HG03097 (cell line): ENCODE data around the gene RAD51AP2.
"Not testable (repeated sequence)": the region's sequence is repeated elsewhere in the genome, so short reads cannot be mapped to it uniquely, and the experiment has no call there.

Experiments
- ATAC-seq: cut with Tn5 transposase; IDR thresholded peaks from one replicate; pipeline ENCODE4 v1.9.1; 2021; ENCODE audit not compliant: unreplicated experiment, low FRiP score

The RAD51AP2 gene

GRCh38 chr2:17538022-17538843, 20.0 kb upstream of the RAD51AP2 start:
- ATAC-seq, result no peak

- ATAC-seq, result no peak
Observed at GRCh38 chr2:17536416-17536815, 18.2 kb upstream of the RAD51AP2 start.

- no peak for ATAC-seq
Observed at GRCh38 chr2:17533546-17533945, 15.3 kb upstream of the RAD51AP2 start.

- ATAC-seq, result no peak
Observed at GRCh38 chr2:17529771-17530170, 11.5 kb upstream of the RAD51AP2 start.

GRCh38 chr2:17522303-17522702, 4.1 kb upstream of the RAD51AP2 start:
- ATAC-seq, result no peak

GRCh38 chr2:17521621-17522020, 3.4 kb upstream of the RAD51AP2 start:
- ATAC-seq, result no peak

GRCh38 chr2:17520761-17521160, 2.5 kb upstream of the RAD51AP2 start:
- ATAC-seq, result no peak

GRCh38 chr2:17519486-17519885, 1.2 kb upstream of the RAD51AP2 start:
- no peak for ATAC-seq

GRCh38 chr2:17517481-17518211, 594 bp downstream of the RAD51AP2 start:
- no peak for ATAC-seq

GRCh38 chr2:17515652-17516051, 2.6 kb downstream of the RAD51AP2 start:
- peak; percentile 35 for ATAC-seq

GRCh38 chr2:17506736-17507616, 11.3 kb downstream of the RAD51AP2 start:
- no peak for ATAC-seq

- no peak for ATAC-seq
Observed at GRCh38 chr2:17497718-17498117, 20.5 kb downstream of the RAD51AP2 start.

GRCh38 chr2:17495590-17495989, 22.6 kb downstream of the RAD51AP2 start:
- ATAC-seq, result no peak

GRCh38 chr2:17490165-17490564, 28.1 kb downstream of the RAD51AP2 start:
- ATAC-seq, result not testable (repeated sequence)

- not testable (repeated sequence) for ATAC-seq
Observed at GRCh38 chr2:17488610-17489009, 29.6 kb downstream of the RAD51AP2 start.

GRCh38 chr2:17483496-17483895, 34.7 kb downstream of the RAD51AP2 start:
- no peak for ATAC-seq

GRCh38 chr2:17482651-17483050, 35.6 kb downstream of the RAD51AP2 start:
- no peak for ATAC-seq

- ATAC-seq, result no peak
Observed at GRCh38 chr2:17479875-17480274, 38.4 kb downstream of the RAD51AP2 start.

GRCh38 chr2:17476830-17477229, 41.4 kb downstream of the RAD51AP2 start:
- ATAC-seq, result no peak

GRCh38 chr2:17476064-17476463, 42.2 kb downstream of the RAD51AP2 start:
- ATAC-seq, result no peak

- ATAC-seq, result no peak
Observed at GRCh38 chr2:17475286-17475685, 43.0 kb downstream of the RAD51AP2 start.
